ENCODE results near the gene PRTG.
"Not testable (repeated sequence)": the region's sequence is repeated elsewhere in the genome, so short reads cannot be mapped to it uniquely, and the experiment has no call there.

The PRTG gene, protein sequence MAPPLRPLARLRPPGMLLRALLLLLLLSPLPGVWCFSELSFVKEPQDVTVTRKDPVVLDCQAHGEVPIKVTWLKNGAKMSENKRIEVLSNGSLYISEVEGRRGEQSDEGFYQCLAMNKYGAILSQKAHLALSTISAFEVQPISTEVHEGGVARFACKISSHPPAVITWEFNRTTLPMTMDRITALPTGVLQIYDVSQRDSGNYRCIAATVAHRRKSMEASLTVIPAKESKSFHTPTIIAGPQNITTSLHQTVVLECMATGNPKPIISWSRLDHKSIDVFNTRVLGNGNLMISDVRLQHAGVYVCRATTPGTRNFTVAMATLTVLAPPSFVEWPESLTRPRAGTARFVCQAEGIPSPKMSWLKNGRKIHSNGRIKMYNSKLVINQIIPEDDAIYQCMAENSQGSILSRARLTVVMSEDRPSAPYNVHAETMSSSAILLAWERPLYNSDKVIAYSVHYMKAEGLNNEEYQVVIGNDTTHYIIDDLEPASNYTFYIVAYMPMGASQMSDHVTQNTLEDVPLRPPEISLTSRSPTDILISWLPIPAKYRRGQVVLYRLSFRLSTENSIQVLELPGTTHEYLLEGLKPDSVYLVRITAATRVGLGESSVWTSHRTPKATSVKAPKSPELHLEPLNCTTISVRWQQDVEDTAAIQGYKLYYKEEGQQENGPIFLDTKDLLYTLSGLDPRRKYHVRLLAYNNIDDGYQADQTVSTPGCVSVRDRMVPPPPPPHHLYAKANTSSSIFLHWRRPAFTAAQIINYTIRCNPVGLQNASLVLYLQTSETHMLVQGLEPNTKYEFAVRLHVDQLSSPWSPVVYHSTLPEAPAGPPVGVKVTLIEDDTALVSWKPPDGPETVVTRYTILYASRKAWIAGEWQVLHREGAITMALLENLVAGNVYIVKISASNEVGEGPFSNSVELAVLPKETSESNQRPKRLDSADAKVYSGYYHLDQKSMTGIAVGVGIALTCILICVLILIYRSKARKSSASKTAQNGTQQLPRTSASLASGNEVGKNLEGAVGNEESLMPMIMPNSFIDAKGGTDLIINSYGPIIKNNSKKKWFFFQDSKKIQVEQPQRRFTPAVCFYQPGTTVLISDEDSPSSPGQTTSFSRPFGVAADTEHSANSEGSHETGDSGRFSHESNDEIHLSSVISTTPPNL

DNA sequence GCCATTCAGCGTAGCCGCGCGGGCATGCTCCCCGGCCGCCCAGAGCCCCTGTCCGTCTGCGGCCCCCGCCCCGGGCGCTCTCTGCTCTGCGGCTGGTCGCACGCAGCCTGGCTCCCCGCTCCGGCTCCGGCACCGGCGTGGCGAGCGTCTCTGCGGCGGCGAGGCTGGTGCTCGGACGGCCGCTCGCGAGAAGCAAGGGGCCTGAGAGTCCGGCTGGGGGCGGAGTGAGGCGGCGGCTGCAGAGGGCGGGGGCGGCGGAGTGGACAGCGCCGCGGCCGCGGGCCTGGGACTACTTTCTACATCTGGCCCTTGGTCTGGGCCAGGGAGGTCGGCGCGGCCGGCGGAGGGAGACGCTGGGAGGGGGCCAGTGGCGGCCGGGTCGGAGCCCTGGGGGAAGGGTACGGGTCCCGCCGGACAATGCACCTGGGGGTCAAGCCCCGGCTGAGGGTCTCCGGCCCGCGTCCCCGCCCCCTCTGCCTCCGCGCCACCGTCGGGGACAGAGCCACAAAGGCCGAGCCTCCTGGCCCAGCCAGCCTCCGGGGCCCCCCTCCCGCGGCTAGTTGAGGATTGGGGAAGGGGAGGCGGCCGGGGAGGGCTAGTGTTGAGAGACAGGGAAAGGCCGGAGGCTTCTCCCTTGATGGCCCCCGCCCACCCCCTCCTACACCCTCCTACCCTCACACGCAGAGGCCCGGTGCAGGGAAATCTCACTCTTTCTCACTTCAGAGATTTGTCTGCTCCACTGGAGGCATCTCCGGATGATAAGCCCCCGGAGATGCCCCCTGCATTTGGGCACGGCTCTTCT lies at the start of gene PRTG:
Gene PRTG, minus strand, starts transcription at position 226 of the 802 bp plus-strand sequence. Its CDS starts 221 bp downstream, at position 5.
- no peak for DNase-seq

DNA sequence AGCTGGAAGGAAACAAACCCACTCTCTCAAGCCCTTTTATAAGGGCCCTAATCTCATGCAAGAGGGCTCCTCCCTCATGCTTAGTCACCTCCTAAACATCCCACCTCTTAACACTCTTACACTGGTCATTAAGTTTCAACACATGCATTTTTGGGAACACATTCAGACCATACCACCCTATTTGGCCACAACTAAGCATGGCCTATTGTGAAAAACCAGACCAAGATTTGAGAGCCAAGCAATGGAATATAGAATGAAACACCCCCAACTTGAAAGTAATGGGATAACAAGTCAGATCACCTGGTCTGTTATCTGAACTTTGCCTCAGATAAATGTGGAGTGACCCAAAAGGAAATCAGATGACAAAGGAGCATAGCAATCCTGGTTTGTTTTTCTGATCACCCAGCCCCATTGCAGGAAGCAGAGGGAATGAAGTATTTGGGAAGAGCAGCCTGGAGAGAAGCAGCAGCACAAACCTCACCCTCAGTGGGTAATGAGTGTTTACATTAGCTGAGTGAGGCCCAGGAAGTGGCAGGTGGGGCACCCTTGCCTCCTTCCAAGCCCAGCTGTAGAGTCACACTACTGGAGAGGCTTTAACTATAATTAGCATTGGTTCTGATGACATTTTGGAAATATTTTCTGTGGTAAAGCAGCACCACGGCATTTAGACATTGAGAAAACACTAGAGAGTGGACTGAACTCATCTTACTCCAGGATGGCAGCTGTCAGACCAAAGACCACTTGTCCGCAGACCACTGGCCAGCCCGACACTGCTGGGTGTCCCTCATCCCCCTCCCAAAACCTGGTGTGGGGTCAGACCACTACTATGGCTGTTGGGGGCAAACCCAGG lies 48.8 kb upstream of the PRTG start:
- no peak for DNase-seq

DNA sequence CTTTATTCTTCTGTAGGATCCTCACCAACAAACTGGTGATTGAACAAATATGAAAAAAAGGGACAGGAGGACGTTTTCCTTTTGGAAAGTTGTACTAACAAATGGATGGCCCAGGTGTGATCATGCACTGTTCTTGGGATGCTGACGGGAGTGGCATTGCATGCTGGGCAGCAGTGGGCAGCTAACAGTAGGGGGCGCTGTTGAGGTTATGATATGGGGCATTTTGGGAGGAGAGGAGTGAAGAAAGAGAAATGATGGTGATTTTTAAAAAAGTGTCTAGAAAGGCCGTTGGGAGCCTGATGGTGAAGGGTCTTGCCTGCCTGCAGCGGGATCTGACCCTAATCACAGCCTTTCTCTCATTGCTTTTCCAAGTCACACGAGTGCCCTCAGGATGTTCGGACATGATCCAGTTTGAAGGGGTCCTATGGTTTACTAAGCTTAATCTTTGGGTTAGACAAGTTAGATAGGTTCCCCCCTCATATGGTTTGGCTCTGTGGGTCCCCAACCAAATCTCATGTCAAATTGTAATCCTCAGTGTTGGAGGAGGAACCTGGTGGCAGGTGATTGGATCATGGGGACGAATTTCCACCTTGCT lies 46.2 kb upstream of the PRTG start:
- peak; percentile 40 for DNase-seq

DNA sequence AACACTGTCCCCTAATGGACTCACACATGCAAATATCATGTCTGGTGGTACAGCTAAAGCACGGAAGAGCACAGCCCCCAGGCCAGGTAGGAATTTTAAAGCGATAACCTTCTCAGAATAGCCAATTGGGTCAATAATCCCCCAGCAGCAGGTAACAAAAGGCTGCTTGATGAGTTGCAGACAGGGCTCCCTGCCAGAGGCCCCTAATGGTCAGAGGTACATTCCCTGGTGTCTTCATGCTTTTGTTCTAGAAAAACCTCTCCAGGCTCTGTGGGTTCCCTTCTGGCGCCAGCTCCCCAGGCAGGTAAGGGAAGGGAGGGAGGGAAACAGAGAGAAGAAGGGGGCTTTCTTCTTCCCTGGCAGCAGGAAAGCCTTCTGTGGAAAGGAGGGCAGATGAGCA lies 43.4 kb upstream of the PRTG start:
- DNase-seq = no peak

DNA sequence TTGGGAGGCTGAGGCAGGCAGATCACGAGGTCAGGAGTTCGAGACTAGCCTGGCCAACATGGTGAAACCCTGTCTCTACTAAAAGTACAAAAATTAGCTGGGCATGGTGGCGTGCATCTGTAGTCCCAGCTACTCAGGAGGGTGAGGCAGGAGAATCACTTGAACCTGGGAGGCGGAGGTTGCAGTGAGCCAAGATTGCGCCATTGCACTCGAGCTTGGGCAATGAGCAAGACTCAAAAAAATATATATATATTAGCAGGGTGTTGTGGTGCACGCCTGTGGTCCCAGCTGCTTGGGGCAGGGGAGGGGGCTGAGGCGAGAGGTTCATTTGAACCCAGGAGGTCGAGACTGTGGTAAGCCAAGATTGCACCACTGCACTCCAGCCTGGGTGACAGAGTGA lies 42.6 kb upstream of the PRTG start:
- DNase-seq = not testable (repeated sequence)

DNA sequence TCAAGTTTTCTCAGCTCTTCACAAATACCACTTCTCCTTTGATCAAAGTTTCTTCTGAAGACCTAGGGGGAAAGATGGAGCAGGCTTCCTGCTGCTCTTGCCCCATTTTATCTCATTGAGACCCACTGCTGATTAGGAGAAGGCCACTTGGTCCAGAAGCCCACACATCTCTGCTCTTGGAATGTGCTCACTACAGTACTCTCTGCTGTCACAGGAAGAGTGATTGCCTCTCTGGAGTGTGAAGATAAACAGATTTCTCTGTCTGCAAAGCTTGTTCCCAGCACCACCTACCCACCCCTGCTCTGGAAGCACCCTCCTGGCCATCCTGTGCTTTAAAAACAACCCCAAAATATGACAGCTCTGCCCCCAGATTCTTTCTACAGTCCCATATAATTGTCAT lies 41.3 kb upstream of the PRTG start:
- no peak for DNase-seq

DNA sequence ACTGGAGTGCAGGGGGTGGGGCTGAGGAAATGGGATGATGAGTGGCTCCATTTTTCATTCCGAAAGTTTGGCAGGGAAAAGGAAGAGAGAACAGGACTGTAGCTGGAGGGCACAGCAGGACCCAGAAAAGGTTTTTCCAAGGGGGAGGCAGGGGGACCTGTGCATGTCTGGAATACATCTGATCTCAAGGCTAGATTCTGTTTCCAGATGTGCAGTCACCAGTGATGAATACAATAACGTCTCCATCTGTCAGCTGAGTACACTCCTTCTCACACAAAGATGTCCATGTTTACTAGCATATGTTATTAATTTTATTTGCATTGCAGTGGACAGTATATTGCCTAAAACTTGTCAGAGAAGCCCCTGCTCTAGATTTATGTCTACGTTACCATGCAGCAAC lies 39.9 kb upstream of the PRTG start:
- DNase-seq = no peak

DNA sequence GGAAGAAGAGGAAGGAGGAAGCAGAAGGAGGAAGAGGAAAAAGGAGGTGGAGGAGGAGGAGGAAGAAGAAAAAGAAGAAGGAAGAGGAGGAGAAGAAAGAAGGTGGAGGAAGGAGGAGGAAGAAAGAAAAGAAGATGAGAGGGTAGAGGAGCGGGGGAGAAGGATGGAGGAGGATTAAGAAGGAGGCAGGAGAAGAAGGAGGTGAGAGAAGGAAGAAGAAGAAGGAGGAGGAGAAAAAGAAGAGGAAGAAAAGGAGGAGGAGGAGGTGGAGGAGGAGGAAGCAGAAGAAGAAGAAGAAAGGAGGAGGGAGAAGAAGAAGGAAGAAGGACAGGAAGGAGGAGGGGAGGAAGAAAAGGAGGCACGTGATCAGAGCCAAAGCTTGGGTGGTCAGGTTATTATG lies 37.3 kb upstream of the PRTG start:
- no peak for DNase-seq

DNA sequence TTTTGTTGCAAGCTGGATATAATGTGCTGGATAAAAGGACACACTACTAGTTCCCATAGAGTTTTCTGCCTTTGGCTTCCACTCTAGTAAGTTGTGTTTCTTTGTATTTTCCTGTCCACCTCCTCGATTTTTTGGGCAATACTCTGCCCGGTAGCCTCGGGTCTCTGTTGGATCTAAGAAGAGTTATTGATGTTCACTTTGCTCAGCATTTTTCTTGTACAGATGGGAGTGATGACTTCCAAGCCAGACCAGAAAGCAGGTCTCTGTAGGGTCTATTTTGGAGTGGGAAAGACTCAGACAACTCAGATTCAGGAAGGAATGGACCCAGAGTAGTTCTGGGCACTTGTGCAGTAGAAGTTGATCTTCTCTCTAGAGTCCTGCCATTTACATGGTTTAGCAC lies 36.0 kb upstream of the PRTG start:
- no peak for DNase-seq

DNA sequence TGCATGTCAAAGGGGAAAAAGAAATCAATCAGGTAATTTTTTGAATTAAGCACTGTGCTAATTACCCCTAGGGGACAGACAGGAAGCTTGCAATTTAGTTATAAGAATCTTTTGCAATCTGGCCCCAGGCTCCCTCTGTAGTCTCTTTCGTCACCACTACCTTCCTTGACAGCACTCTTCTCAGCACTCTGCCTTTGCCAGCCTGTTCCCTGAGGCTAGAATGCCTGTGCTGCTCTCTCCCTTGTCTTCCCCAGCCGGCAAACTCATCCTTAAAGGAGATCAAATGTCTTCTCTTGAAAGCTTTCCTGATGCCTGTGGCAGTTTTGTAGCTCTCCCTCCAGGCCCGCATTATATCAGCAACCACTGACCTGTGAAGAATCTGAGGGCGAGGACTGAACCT lies 32.4 kb upstream of the PRTG start:
- DNase-seq = no peak

DNA sequence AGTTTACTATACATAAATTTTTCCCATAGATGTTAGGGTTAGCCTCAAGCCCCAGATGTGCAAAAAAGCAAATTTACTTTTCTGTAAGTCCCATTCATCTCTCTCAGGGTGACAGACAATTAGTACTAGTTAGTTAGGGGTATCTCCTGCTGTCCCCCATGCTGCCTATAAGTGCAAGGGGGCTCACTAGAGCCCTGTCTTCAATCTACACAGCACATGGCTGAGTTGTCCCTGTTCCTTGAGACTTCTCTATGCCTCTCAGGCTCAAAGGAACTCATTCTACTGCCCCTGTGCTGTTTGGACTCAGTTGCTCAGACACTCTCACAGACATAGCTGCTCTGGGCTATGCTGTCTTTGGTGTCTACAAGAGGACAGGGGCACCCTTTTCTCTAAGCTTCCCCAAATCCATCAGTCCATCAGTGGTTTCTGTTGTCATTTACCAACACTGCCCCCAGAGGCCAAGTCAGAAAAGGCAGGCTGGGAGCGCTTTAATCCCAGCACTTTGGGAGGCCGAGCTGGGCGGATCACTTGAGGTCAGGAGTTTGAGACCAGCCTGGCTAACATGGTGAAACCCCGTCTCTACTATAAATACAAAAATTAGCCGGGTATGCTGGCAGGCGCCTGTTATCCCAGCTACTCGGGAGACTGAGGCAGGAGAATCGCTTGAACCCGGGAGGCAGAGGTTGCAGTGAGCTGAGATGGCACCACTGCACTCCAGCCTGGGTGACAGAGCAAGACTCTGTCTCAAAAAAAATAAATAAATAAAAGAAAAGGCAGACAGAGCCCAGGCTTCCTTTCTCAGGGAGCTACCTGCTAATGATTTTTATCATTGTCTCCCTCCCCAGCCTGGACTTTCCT lies 31.4 kb upstream of the PRTG start:
- DNase-seq = peak; percentile 54

DNA sequence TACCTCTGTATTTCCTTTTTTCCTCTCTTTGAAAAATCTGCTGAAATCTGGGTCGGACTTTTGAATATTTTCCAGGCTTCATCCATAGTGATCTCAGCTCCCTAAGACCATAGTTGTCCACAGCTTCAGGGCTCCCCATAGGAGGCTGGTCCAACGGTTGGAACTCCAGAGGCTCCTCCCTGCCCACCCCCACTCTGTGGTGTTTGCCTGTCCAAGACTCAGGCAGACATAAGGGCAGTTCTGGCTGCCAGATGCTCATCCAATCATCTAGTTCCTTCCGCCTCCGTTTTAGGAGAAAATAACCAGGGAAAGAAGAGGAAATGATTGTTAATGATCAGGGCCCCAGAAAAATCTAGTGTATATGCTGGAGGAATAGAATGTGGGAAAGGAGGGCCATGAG lies 27.9 kb upstream of the PRTG start:
- DNase-seq = no peak

DNA sequence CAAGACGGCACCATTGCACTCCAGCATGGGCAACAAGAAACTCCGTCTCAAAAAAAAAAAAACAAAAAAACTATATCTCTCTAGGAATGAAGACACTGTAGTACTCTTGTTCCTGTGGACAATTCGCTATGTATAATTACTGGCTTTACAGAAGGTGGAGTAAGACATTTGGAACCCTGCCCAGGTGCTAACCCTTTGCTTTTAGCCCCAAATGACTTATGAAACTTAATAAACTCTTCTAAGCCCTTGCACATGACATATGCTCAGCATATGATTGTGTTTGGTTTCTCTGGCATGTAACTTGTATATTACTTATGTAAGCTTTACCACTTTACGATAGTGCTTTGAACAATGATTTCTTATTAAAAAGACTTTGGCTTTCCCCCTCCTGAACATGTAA lies 27.3 kb upstream of the PRTG start:
- no peak for DNase-seq

DNA sequence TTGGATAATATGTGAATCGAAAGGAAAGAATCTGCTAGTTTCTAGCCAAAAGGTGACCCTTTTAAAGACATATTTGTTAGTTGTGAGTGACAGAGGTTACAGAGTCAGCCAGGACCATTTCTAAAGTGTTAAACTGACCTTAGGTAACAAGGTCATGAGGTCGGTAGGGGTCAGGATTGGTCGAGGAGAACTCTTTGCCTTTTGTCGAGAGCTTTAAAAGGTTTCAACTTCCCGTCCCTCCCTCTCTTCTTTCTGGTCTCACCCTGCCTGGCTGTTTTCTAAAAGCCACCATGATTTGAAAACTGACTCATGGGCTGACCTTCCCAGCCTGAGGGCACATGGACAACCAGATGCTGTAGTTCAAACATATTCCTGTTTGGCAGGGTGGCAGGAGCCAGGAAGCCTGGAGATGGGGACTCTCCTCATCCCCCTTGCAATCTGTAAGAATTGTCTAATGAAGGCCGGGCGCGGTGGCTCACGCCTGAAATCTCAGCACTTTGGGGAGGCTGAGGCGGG lies 25.8 kb upstream of the PRTG start:
- DNase-seq = no peak

DNA sequence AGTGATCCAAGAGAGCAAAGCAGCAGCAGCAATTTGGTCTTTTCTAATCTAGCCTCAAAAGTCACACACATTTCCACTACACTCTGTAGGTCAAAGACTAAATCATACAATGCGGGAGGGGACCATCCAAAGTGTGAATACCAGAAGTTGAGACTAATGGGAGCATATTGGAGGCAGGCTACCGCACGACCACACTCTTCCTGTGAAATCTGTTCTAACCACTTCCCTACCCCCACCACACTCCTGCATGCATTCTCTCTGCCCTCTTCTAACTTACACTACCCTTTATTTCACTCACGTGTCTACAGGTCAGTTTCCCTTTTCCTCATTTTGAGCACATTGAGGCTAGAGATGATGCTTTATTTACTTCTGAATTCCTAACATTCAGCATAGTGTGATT lies 23.7 kb upstream of the PRTG start:
- DNase-seq = no peak

DNA sequence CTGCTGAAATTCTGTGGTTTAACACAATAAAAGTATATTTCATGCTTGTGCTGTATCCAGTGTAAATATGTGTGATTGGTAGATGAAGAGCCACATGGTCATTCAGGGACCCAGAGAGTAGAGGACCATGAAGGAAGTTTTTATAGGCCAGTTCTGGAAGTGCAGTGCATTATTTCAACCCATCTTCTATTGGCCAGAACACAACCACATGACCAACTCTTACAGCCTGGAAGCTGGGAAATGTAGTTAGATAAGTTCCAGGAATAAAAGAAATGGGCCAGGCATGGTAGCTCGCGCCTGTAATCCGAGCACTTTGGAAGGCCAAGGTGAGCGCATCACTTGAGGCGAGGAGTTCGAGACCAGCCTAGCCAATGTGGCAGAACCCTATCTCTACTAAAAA lies 21.4 kb upstream of the PRTG start:
- no peak for DNase-seq

DNA sequence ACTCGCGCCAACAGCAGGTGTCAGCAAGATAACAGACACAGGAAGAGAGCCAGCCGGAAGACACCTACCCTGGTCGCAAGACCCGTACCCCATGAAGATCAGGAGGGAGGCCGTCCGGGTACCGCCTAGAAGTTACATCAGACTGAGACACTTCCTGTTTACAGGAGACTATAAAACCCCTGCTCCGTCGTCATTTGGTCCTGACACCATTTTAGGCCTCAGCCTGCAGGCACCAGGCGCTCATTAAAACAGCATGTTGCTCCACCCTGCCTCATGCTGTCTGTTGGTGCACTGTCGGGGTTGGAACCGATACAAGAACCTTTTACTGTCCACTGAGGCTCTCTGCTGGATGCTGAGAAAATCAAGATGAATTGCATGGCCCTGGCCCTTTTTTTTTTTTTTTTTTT lies 15.6 kb upstream of the PRTG start:
- no peak for DNase-seq

DNA sequence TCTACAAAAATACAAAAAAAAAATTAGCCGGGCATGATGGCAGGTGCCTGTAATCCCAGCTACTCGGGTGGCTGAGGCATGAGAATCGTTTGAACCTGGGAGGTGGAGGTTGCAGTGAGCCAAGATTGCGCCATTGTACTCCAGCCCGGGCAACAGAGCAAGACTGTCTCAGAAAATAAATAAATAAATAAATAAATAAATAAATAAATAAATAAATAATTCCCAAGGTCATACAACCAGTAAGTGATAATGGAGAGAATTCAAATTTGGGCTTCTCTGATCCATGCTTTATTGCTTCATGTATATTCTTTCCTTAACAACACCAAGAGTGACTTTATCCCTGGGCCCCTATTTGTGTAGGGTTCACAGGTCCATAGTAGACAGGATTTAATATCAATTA lies 10.5 kb upstream of the PRTG start:
- DNase-seq = not testable (repeated sequence)

DNA sequence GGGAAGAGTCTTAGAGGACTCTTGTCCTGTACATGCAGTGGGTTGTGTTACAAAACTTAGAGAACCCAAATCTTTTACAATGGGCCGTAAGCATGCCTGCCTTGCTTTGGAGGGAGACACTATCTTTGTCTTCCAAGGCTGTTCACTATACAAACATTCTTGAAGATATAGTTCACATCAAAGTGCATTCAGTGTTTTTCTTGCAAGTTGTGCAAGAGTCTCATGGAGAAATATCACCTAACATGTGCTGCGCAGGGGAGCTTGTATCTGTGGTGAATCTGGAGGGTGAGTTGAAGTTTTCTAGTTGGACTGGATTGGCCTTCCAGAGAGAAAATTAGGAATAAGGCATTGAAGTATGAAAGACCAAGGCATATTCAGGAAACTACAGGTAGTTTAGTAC lies 7.8 kb upstream of the PRTG start:
- no peak for DNase-seq

All from CD4-positive, alpha-beta T cell treated with Interleukin-4 for 4 hours (primary cell).